Skeletal muscle satellite cell (primary cell): ENCODE measurements around the gene KCNN3. TPM values are rescaled to one million over a fixed set of nuclear protein-coding genes. Genes with fewer than 3 reads are reported as not detected.
"Not testable (repeated sequence)": the region's sequence is repeated elsewhere in the genome, so short reads cannot be mapped to it uniquely, and the experiment has no call there.

ENCODE experiments used
- H3K27me3 ChIP-seq: 2 replicates; pipeline ENCODE4 v1.7.0; 2013; ENCODE audit warnings: low read length; ENCODE audit not compliant: control insufficient read depth, insufficient read depth
- H3K36me3 ChIP-seq: 2 replicates; pipeline ENCODE4 v1.7.0; 2013; ENCODE audit warnings: mild to moderate bottlenecking, control low read depth, low read length; ENCODE audit not compliant: insufficient read depth
- H3K4me1 ChIP-seq: 2 replicates; pipeline ENCODE4 v1.7.0; 2013; ENCODE audit warnings: low read length; ENCODE audit not compliant: control insufficient read depth, insufficient read depth
- H3K4me2 ChIP-seq: 2 replicates; pipeline ENCODE4 v1.7.0; 2013; ENCODE audit warnings: mild to moderate bottlenecking, low read length
- H3K4me3 ChIP-seq: 2 replicates; pipeline ENCODE4 v1.7.0; 2013; ENCODE audit warnings: low read length
- H3K9ac ChIP-seq: 2 replicates; pipeline ENCODE4 v1.7.0; 2013; ENCODE audit warnings: mild to moderate bottlenecking, low read depth, low read length, moderate library complexity
- H3K9me3 ChIP-seq: replicated peaks from 2 replicates; pipeline ENCODE4 v1.7.0; 2013; ENCODE audit warnings: mild to moderate bottlenecking, control low read depth, low read length
- total RNA-seq: library from RNA; depleted of rRNA; stranded (reverse); fragments of >200 nt; gene quantifications from 2 replicates; pipeline ENCODE4 v1.2.3, GENCODE V29; 2012; rRNA removed

Gene KCNN3
- total RNA-seq = 0.22 TPM in 1 of 2 replicates, not detected in the other

DNA sequence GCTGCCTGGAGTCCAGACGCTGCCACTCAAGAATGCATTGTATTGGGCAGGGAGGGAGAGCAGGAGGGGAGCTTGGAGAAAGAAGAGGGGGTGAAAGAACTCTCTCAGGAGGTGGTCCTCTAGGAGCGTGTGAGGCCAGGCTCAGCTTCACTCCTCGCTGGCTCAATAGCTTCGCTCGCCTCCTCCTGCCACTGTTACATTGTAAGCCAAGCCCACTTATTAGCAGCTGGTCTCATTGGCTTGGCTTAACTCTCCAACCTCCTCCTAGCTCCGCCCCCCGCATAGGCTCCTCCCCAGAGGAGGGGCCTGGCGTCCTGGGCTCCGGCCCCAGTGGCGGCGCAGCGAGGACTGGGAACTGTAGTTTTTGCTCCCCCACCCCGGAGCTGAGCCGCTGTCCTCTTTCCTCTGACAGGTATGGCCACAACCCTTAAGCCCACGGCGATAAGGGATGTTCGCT, at the start of gene KCNN3:
TSS of gene KCNN3 (minus strand) at position 167 of the 457 bp plus-strand sequence. CDS start 317 bp downstream, outside the sequence.
- Histone ChIP-seq H3K4me2 (peak within 1 kb of the TSS; percentile 72), H3K27me3 (peaks cover 68% of the 10 kb centered on the region), H3K9ac (no peak within 1 kb of the TSS), H3K4me3 (peak within 1 kb of the TSS; percentile 52), H3K9me3 (no peaks in the 10 kb centered on the region), H3K36me3 (no peaks in the 10 kb centered on the region), H3K4me1 (peaks cover 42% of the 10 kb centered on the region)

- H3K9me3 ChIP-seq = no peaks in the 10 kb centered on the region
- no peaks in the 10 kb centered on the region for H3K36me3 ChIP-seq
- no peak overlapping the region for H3K4me2 ChIP-seq
- no peak overlapping the region for H3K9ac ChIP-seq
- no peaks in the 10 kb centered on the region for H3K27me3 ChIP-seq
- H3K4me3 ChIP-seq = no peak overlapping the region
- no peaks in the 10 kb centered on the region for H3K4me1 ChIP-seq
These were observed 43.2 kb upstream of the KCNN3 start for GRCh38 chr1:154913273-154913672.

DNA sequence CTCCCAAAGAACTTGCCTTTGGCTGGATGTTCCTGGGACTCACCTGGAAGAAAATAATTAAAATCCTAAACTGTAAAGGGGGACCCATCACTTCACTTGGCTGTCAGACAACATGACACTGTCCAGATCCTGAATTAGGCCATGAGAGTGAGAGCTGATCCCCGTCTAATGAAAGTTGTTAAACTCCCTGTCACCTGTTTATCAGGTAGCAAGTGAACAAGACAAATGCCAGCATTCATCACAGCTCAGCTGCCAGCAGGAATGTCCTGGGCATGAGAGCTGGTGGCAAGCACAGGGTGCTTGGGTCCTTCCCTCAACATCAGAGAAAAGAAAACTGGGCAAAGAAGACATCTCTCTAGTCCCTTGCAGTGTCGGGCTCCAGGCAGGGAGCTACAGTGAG, 42.7 kb upstream of the KCNN3 start:
- Histone ChIP-seq H3K4me1 (no peaks in the 10 kb centered on the region), H3K9ac (no peak overlapping the region), H3K27me3 (no peaks in the 10 kb centered on the region), H3K9me3 (no peaks in the 10 kb centered on the region), H3K36me3 (no peaks in the 10 kb centered on the region), H3K4me3 (no peak overlapping the region), H3K4me2 (no peak overlapping the region)

DNA sequence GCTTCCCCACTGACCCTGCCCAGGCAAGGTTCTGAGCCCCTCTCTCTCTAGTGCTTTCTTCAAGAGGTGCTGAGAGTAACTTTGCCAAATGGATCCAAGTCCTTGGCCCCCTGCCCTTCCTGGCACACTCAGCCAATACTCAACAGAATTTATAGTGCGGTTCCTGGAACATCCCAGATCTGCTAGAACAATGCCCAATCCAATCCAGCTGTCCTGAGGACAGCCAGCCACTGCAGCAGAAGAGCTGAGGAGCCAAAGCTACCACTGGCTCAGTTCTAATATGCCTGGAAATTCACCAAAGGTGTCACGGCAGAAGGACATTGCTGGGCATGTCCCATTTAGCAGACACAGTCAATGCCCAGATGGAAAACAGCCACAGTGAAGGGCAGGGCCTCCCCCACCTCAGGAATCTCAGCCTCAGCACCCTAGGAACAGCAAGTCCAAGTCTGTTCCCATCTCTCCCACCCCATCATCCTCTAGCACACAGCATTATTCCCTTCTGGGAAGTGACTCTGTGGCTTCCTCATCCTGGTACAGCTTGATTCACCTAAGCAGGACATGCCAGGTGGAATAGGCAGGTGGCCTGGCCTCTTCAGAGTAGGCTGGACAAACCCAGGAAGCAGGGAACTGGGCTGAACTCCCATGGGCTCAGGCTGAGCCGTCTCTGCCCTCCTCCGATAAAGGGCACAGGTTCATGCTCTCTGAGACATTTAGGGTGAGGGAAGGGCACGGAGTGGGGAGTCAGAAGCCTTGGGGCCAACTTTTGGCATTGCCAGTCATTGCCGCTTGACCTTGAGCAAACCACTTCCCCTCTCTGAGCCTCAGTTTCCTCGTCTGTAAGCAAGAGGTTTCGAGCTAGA, 41.8 kb upstream of the KCNN3 start:
- H3K4me2 ChIP-seq = no peak overlapping the region
- no peaks in the 10 kb centered on the region for H3K9me3 ChIP-seq
- no peaks in the 10 kb centered on the region for H3K36me3 ChIP-seq
- H3K27me3 ChIP-seq = no peaks in the 10 kb centered on the region
- no peaks in the 10 kb centered on the region for H3K4me1 ChIP-seq
- H3K4me3 ChIP-seq = no peak overlapping the region
- no peak overlapping the region for H3K9ac ChIP-seq

DNA sequence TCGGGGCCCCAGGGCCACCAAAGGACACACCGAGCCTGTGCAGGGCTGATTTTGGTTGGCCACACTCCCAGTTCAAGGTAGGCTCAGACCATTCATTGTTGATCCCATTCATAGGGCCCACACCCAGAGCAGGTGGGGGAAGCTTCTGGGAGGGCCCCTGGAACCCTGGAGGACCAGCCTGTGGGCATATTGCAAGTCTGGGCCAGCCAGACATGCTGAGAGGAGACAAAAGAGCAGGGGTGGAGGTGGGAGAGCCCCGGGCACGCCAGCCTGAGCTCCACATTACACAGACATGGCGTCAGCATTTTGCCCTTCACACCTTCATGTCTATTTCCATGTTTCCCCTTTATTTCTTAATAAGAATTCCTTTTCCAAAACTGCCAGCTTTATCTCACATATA, 40.8 kb upstream of the KCNN3 start:
- no peak overlapping the region for H3K4me3 ChIP-seq
- H3K36me3 ChIP-seq = no peaks in the 10 kb centered on the region
- H3K27me3 ChIP-seq = no peaks in the 10 kb centered on the region
- no peaks in the 10 kb centered on the region for H3K9me3 ChIP-seq
- no peak overlapping the region for H3K4me2 ChIP-seq
- no peaks in the 10 kb centered on the region for H3K4me1 ChIP-seq
- no peak overlapping the region for H3K9ac ChIP-seq

GRCh38 chr1:154908937-154909336, 38.9 kb upstream of the KCNN3 start:
- Histone ChIP-seq H3K4me1 (no peaks in the 10 kb centered on the region), H3K36me3 (no peaks in the 10 kb centered on the region), H3K4me2 (no peak overlapping the region), H3K9ac (no peak overlapping the region), H3K9me3 (no peaks in the 10 kb centered on the region), H3K4me3 (no peak overlapping the region), H3K27me3 (no peaks in the 10 kb centered on the region)

DNA sequence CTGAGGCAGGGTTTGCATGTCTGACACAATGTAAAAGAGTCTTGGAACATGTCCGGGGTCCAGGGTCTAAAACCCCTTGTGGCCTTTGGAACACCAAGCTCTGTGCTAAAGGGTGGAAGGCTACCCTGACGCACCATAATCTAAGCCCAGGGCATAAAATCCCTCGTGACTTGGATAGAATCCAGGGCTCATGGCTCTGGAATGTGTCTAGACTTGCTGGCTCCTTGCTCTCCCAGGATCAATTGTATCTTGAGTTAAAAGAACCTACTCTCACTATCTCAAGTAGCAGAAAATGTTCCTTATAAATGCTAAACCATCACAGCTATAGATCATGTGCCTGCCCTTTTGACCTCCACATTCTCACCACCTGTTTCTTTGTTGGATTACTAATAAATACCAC, 38.0 kb upstream of the KCNN3 start:
- not testable (repeated sequence) for H3K9me3 ChIP-seq, H3K4me1 ChIP-seq, H3K4me2 ChIP-seq, H3K4me3 ChIP-seq, H3K27me3 ChIP-seq, H3K9ac ChIP-seq, H3K36me3 ChIP-seq

- no peaks in the 10 kb centered on the region for H3K36me3 ChIP-seq
- H3K27me3 ChIP-seq = no peaks in the 10 kb centered on the region
- no peak overlapping the region for H3K4me3 ChIP-seq
- H3K4me1 ChIP-seq = no peaks in the 10 kb centered on the region
- no peaks in the 10 kb centered on the region for H3K9me3 ChIP-seq
- no peak overlapping the region for H3K9ac ChIP-seq
- H3K4me2 ChIP-seq = no peak overlapping the region
These were observed 36.6 kb upstream of the KCNN3 start for GRCh38 chr1:154906621-154907081.

DNA sequence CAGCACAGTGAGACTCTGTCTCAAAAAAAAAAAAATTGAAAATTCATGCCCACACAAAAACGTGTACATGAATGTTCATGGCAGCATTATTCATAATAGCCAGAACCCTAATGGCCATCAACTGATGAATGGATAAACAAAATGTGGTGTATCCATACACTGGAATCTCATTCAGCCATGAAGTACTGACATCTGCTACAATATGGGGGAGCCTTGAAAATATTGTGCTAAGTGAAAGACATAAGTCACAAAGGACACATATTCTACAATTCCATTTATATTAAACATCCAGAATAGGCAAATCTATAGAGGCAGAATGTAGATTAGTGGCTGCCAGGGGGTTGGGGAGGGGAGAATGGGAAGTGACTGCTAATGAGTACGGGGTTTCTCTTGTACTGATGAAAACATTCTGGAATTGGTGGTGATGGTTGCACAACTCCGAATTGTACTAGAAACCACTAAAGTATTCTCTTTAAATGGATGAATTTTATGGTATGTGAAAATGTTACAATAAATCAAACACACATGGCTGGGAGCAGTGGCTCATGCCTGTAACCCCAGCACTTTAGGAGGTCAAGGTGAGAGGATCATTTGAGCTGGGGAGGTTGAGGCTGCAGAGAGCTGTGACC, 33.0 kb upstream of the KCNN3 start:
- Histone ChIP-seq H3K36me3 (no peaks in the 10 kb centered on the region), H3K9me3 (no peaks in the 10 kb centered on the region), H3K27me3 (no peaks in the 10 kb centered on the region), H3K4me2 (no peak overlapping the region), H3K4me3 (no peak overlapping the region), H3K9ac (no peak overlapping the region), H3K4me1 (no peaks in the 10 kb centered on the region)

- H3K36me3 ChIP-seq = no peaks in the 10 kb centered on the region
- H3K4me3 ChIP-seq = no peak overlapping the region
- H3K4me2 ChIP-seq = no peak overlapping the region
- no peaks in the 10 kb centered on the region for H3K4me1 ChIP-seq
- H3K9me3 ChIP-seq = no peaks in the 10 kb centered on the region
- H3K27me3 ChIP-seq = peaks cover 11% of the 10 kb centered on the region
- no peak overlapping the region for H3K9ac ChIP-seq
These were observed 31.5 kb upstream of the KCNN3 start for GRCh38 chr1:154901591-154901990.

- Histone ChIP-seq H3K4me3 (no peak overlapping the region), H3K4me1 (no peaks in the 10 kb centered on the region), H3K9me3 (no peaks in the 10 kb centered on the region), H3K4me2 (no peak overlapping the region), H3K9ac (no peak overlapping the region), H3K27me3 (peaks cover 35% of the 10 kb centered on the region), H3K36me3 (no peaks in the 10 kb centered on the region)
These were observed 29.0 kb upstream of the KCNN3 start for GRCh38 chr1:154899041-154899440.
